Right lobe of liver (tissue), 6 donors: ENCODE data around the gene PKD1. TPM values are rescaled to one million over a fixed set of nuclear protein-coding genes. Genes with fewer than 3 reads are reported as not detected.

Source experiments
- ATAC-seq, 4 donors: fragments of 200-7000 bp; cut with Tn5 transposase; one replicate each; pipeline ENCODE4 v1.9.1; 2020; ENCODE audit warnings: mild to moderate bottlenecking in 4 of 4, moderate library complexity in 4 of 4
- DNase-seq, 3 donors: peaks; one replicate each; pipeline ENCODE4 v3.0.0-alpha.2; 2020
- H3K27ac ChIP-seq, 3 donors: fragments of 200-600 bp; one replicate each; pipeline ENCODE4 v1.8.0; 2022
- H3K27me3 ChIP-seq, 2 donors: fragments of 200-600 bp; one replicate each; pipeline ENCODE4 v1.8.0; 2022
- H3K36me3 ChIP-seq, 4 donors: fragments of 200-600 bp; sonication (generic) in 1 of 4; one replicate each; pipeline versions ENCODE4 v1.5.1 to v1.8.0; 2017 to 2022; ENCODE audit warnings: control low read depth in 1 of 4
- H3K4me1 ChIP-seq, 4 donors: fragments of 200-600 bp; sonication (generic) in 1 of 4; one replicate each; pipeline versions ENCODE4 v1.5.1 to v1.8.0; 2017 to 2022; ENCODE audit warnings: control low read depth in 1 of 4
- H3K4me3 ChIP-seq, 3 donors: fragments of 200-600 bp; one replicate each; pipeline ENCODE4 v1.8.0; 2022
- H3K9me3 ChIP-seq, 4 donors: fragments of 200-600 bp; sonication (generic) in 1 of 4; one replicate each; pipeline versions ENCODE4 v1.5.1 to v1.8.0; 2017 to 2022; ENCODE audit warnings: control low read depth in 1 of 4
- POLR2A ChIP-seq: fragments of 450-650 bp; IDR thresholded peaks from one replicate; pipeline ENCODE4 v1.6.1; 2017; ENCODE audit warnings: antibody characterized with exemption, mild to moderate bottlenecking
- WGBS: methylation state at CpG from one replicate; pipeline ENCODE4 v1.1.6; 2018; ENCODE audit warnings: low coverage, low lambda C conversion rate; ENCODE audit not compliant: insufficient coverage; ENCODE audit errors: missing lambda C conversion rate; 5-methylcytosine and 5-hydroxymethylcytosine counted together
- intact Hi-C, 2 donors: fragments of 100-400 bp; cut with DNase I; formaldehyde crosslinking; loops; one replicate each; pipeline versions ENCODE4 v1.11.2 to v1.14.1; 2022
- total RNA-seq, 6 experiments: library from RNA; depleted of rRNA in 2 of 6; stranded (reverse); fragments of >200 nt in 2 of 6; fragmentation: NEBNext Ultra II Directional in 3 of 6; extraction: Animal tissue kit (Norgen Biotek cat#: 25700) in 3 of 6; gene quantifications; one replicate each; pipeline versions ENCODE4 v1.1.0 to v1.2.4, GENCODE V29; 2016 to 2023
- TF ChIP-seq, protein P1 (sequence below), 4 donors: fragments of 200-600 bp in 3 of 4; fragments of 450-650 bp in 1 of 4; IDR thresholded peaks; one replicate each; pipeline versions ENCODE4 v1.5.1 to v1.8.0; 2016 to 2022; ENCODE audit warnings: antibody characterized with exemption in 4 of 4, mild to moderate bottlenecking in 2 of 4
- donor health status: DM: no; HTN: yes; CAD: no.
- donor health status: DM: no; HTN: no; CAD: no.
- donor health status: DM: no; HTN: no; CAD: no.
- donor health status: DM: no; HTN: yes; CAD: no.
- donor health status: DM: no; HTN: yes; CAD: no.

The PKD1 gene
- total RNA-seq, 6 experiments from 2014 or later = 28.5 to 58.2 (median 42.8) TPM

GRCh38 chr16:2074071-2074470, 61.6 kb downstream of the PKD1 start:
- H3K36me3 ChIP-seq = peaks cover 0 to 65% (median 17%) of the 10 kb centered on the region in 4 donors
- ATAC-seq (no peak), DNase-seq (no peak)
- no peaks in the 10 kb centered on the region for H3K4me1 ChIP-seq
- H3K27ac ChIP-seq = no peak overlapping the region
- WGBS = no CpG with 5 or more reads among the region's 20 CpGs
- H3K9me3 ChIP-seq = no peaks in the 10 kb centered on the region
- intact Hi-C loops = no loop called here
- H3K27me3 ChIP-seq = no peaks in the 10 kb centered on the region
- TF ChIP-seq POLR2A = no peak
- TF ChIP-seq, protein P1, sequence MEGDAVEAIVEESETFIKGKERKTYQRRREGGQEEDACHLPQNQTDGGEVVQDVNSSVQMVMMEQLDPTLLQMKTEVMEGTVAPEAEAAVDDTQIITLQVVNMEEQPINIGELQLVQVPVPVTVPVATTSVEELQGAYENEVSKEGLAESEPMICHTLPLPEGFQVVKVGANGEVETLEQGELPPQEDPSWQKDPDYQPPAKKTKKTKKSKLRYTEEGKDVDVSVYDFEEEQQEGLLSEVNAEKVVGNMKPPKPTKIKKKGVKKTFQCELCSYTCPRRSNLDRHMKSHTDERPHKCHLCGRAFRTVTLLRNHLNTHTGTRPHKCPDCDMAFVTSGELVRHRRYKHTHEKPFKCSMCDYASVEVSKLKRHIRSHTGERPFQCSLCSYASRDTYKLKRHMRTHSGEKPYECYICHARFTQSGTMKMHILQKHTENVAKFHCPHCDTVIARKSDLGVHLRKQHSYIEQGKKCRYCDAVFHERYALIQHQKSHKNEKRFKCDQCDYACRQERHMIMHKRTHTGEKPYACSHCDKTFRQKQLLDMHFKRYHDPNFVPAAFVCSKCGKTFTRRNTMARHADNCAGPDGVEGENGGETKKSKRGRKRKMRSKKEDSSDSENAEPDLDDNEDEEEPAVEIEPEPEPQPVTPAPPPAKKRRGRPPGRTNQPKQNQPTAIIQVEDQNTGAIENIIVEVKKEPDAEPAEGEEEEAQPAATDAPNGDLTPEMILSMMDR (IDR thresholded peaks at IDR 0.05) = no peak
- no peak overlapping the region for H3K4me3 ChIP-seq

DNA sequence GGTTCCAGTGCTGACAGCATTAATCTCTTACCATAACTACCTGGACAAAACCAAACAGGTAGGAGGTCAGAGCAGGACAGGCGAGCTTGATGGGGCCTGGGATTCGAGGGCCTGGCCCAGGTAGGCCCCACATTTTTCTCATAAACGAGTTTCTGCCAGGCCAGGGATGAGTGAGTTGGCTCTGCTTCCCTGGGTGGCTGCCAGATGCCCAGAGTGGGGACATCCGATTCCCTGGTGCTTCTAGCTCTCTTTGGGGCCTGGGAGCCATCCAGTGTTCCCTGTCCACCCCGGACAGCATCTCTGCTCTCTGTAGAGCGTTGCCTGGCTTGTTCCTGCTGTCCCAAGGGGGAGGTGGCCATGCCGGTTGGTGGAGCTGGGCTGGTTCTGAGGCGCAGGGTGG, 62.8 kb downstream of the PKD1 start:
- Histone ChIP-seq H3K4me3 (no peak overlapping the region), H3K27ac (no peak overlapping the region), H3K4me1 (no peaks in the 10 kb centered on the region), H3K36me3 (peaks cover 0 to 70% (median 17%) of the 10 kb centered on the region in 4 donors), H3K9me3 (no peaks in the 10 kb centered on the region), H3K27me3 (no peaks in the 10 kb centered on the region)
- intact Hi-C loops = no loop called here
- no peak for ATAC-seq
- WGBS = 73% methylated on average over 3 of the region's 8 CpGs
- DNase-seq = no peak
- TF ChIP-seq, protein P1 (IDR thresholded peaks at IDR 0.05) = no peak
- no peak for TF ChIP-seq POLR2A

GRCh38 chr16:2071454-2072202, 64.1 kb downstream of the PKD1 start:
- 100% methylated on average over 1 of the region's 34 CpGs for WGBS
- Histone ChIP-seq H3K9me3 (no peaks in the 10 kb centered on the region), H3K27me3 (no peaks in the 10 kb centered on the region), H3K4me3 (no peak overlapping the region), H3K36me3 (peaks cover 0 to 75% (median 19%) of the 10 kb centered on the region in 4 donors), H3K27ac (no peak overlapping the region), H3K4me1 (no peaks in the 10 kb centered on the region)
- intact Hi-C loops = no loop called here
- ATAC-seq = peak in 2 of 4 donors; percentile 9 to 17
- peak in 1 of 3 donors; percentile 43 for DNase-seq
- TF ChIP-seq, protein P1 (IDR thresholded peaks at IDR 0.05) = no peak
- no peak for TF ChIP-seq POLR2A

- no peak for DNase-seq
- peak in 1 of 4 donors; percentile 4 for ATAC-seq
Measured at GRCh38 chr16:2070576-2071453, 64.9 kb downstream of the PKD1 start.

More at GRCh38 chr16:2070576-2071453, 64.9 kb downstream of the PKD1 start:
- no peak overlapping the region for H3K4me3 ChIP-seq
- no peak for TF ChIP-seq POLR2A
- TF ChIP-seq, protein P1 (IDR thresholded peaks at IDR 0.05) = no peak
- H3K36me3 ChIP-seq = peaks cover 0 to 76% (median 23%) of the 10 kb centered on the region in 4 donors
- H3K9me3 ChIP-seq = no peaks in the 10 kb centered on the region
- no peaks in the 10 kb centered on the region for H3K27me3 ChIP-seq
- no CpG with 5 or more reads among the region's 29 CpGs for whole genome bisulfite sequencing
- no peak overlapping the region for H3K27ac ChIP-seq
- no peaks in the 10 kb centered on the region for H3K4me1 ChIP-seq
- intact Hi-C loops = no loop called here
